ENCODE data around the gene ERAP2.

DNA sequence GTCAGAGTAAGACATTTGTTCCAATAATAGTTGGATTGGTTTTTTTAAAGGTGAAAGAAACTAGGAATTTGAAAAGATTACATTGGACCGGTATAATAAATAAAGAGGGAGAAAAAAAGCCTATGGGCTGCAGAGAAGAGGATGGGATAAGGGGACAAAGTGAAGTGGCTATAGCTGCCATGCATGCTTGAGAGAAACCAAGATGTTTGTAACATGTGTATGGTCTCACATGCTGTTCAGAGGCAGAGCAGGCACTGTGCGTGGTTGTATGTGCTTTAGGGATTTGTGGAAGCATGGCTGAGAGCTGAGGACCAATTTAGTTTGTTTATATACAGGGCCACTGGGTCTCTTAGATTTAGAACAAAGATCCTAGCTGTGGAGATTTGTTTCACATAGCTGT, 92.3 kb downstream of the ERAP2 start:
- TF ChIP-seq POLR2AphosphoS5 (IDR thresholded peaks at IDR 0.05; ENCODE audit: borderline replicate concordance, low read depth, low read length) (no peak), EZH2 (IDR thresholded peaks at IDR 0.05) (no peak), FOXP2 (optimal IDR thresholded peaks at IDR 0.05; ENCODE audit: control extremely low read depth, extremely low read length, insufficient read depth) (no peak)
